ENCODE measurements around the gene RSF1.

RSF1 gene

DNA sequence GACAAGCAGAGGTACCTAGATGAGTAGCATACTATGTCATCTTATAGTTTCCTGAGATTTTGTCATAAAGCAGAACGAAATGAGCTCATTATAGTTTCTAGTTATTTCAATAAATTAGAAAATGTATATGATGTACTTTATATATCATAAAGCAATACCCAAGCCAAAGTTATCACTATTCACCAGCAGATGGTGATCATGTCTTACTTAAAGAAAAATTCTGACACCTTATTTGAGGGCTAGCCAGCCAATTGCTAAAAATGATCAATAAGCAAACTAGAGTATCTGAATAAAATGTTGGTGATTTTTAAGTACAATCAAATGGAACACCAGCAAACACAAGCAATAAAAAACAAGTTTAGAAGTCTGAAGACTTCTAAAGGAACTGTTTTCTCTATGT is 44.1 kb downstream of the RSF1 start:
- Histone ChIP-seq H3K36me3 (replicated peaks; ENCODE audit: low read depth, low read length) (no peaks in the 10 kb centered on the region), H4K20me1 (ENCODE audit: insufficient read depth, low read length) (peaks cover 75% of the 10 kb centered on the region), H3K27ac (ENCODE audit: low read length) (no peak overlapping the region), H3K79me2 (ENCODE audit: low read length) (peaks cover 63% of the 10 kb centered on the region), H3K9ac (ENCODE audit: low read length) (no peak overlapping the region), H3K4me3 (ENCODE audit: low read length) (no peak overlapping the region), H3K9me3 (ENCODE audit: insufficient read depth, low read length) (no peaks in the 10 kb centered on the region), H3K4me2 (ENCODE audit: low read length) (no peak overlapping the region), H3K4me1 (ENCODE audit: low read length) (no peaks in the 10 kb centered on the region), H3K27me3 (ENCODE audit: low read depth, low read length) (no peaks in the 10 kb centered on the region), H2AFZ (ENCODE audit: low read depth, low read length) (no peak overlapping the region)
- TF ChIP-seq, protein P1, sequence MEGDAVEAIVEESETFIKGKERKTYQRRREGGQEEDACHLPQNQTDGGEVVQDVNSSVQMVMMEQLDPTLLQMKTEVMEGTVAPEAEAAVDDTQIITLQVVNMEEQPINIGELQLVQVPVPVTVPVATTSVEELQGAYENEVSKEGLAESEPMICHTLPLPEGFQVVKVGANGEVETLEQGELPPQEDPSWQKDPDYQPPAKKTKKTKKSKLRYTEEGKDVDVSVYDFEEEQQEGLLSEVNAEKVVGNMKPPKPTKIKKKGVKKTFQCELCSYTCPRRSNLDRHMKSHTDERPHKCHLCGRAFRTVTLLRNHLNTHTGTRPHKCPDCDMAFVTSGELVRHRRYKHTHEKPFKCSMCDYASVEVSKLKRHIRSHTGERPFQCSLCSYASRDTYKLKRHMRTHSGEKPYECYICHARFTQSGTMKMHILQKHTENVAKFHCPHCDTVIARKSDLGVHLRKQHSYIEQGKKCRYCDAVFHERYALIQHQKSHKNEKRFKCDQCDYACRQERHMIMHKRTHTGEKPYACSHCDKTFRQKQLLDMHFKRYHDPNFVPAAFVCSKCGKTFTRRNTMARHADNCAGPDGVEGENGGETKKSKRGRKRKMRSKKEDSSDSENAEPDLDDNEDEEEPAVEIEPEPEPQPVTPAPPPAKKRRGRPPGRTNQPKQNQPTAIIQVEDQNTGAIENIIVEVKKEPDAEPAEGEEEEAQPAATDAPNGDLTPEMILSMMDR (IDR thresholded peaks at IDR 0.05; ENCODE audit: low read depth, low read length), result peak; percentile 62
- no peak for TF ChIP-seq EZH2phosphoT487 (IDR thresholded peaks at IDR 0.05; ENCODE audit: low read depth)

GRCh38 chr11:77775936-77776335 is 44.6 kb downstream of the RSF1 start:
- TF ChIP-seq, protein P1 (IDR thresholded peaks at IDR 0.05; ENCODE audit: low read depth, low read length), result no peak
- TF ChIP-seq EZH2phosphoT487 (IDR thresholded peaks at IDR 0.05; ENCODE audit: low read depth), result no peak
- Histone ChIP-seq H3K79me2 (ENCODE audit: low read length) (peaks cover 62% of the 10 kb centered on the region), H3K4me2 (ENCODE audit: low read length) (no peak overlapping the region), H3K36me3 (replicated peaks; ENCODE audit: low read depth, low read length) (no peaks in the 10 kb centered on the region), H3K4me3 (ENCODE audit: low read length) (no peak overlapping the region), H2AFZ (ENCODE audit: low read depth, low read length) (no peak overlapping the region), H3K9ac (ENCODE audit: low read length) (no peak overlapping the region), H4K20me1 (ENCODE audit: insufficient read depth, low read length) (peaks cover 75% of the 10 kb centered on the region), H3K27me3 (ENCODE audit: low read depth, low read length) (no peaks in the 10 kb centered on the region), H3K4me1 (ENCODE audit: low read length) (peaks cover 5% of the 10 kb centered on the region), H3K9me3 (ENCODE audit: insufficient read depth, low read length) (no peaks in the 10 kb centered on the region), H3K27ac (ENCODE audit: low read length) (no peak overlapping the region)

DNA sequence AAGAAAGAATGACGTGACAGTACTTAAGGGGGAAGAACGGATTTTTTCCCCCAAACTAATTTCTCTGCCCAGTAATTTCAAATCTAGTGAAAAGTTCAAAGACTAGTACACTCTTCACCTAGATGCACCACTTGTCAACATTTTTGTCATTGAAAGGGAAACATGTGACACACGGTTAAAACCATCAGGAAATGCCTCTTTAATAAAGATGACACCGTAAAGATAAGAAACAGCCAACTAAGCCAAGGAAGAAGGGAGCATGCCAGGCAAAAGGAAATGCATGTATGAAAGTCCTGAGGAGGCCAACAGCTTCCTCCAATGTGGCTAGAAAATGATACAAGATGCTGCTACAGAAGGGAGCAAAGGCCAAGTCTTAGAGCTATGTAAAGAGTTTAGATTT is 49.4 kb downstream of the RSF1 start:
- Histone ChIP-seq H3K4me3 (ENCODE audit: low read length) (no peak overlapping the region), H3K4me2 (ENCODE audit: low read length) (no peak overlapping the region), H3K4me1 (ENCODE audit: low read length) (peaks cover 11% of the 10 kb centered on the region), H2AFZ (ENCODE audit: low read depth, low read length) (no peak overlapping the region), H3K79me2 (ENCODE audit: low read length) (peaks cover 80% of the 10 kb centered on the region), H3K36me3 (replicated peaks; ENCODE audit: low read depth, low read length) (no peaks in the 10 kb centered on the region), H3K27me3 (ENCODE audit: low read depth, low read length) (no peaks in the 10 kb centered on the region), H3K9ac (ENCODE audit: low read length) (no peak overlapping the region), H3K27ac (ENCODE audit: low read length) (no peak overlapping the region), H3K9me3 (ENCODE audit: insufficient read depth, low read length) (no peaks in the 10 kb centered on the region), H4K20me1 (ENCODE audit: insufficient read depth, low read length) (peaks cover 76% of the 10 kb centered on the region)
- no peak for TF ChIP-seq EZH2phosphoT487 (IDR thresholded peaks at IDR 0.05; ENCODE audit: low read depth)
- TF ChIP-seq, protein P1 (IDR thresholded peaks at IDR 0.05; ENCODE audit: low read depth, low read length), result no peak

DNA sequence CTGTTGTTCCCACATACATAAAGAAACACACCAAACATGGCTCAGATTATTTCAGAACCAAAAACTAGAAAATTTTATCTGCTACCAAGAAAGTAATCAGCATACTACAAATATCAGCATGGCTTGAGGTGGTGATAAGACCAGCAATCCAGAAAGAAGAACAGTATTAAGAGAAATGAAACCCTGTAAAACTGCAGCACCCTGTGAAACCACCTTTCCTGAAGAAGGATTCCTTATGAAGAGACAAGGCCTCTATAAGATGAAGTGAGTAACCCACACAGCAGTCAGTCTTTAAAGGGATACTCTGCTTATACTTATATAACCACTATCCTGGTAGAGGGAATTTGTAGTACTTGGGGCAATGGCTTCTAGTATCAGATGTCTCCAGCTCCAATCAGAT is 49.9 kb downstream of the RSF1 start:
- Histone ChIP-seq H3K4me2 (ENCODE audit: low read length) (no peak overlapping the region), H3K27ac (ENCODE audit: low read length) (no peak overlapping the region), H3K4me1 (ENCODE audit: low read length) (peaks cover 11% of the 10 kb centered on the region), H3K79me2 (ENCODE audit: low read length) (peaks cover 77% of the 10 kb centered on the region), H3K4me3 (ENCODE audit: low read length) (no peak overlapping the region), H4K20me1 (ENCODE audit: insufficient read depth, low read length) (peaks cover 76% of the 10 kb centered on the region), H3K27me3 (ENCODE audit: low read depth, low read length) (no peaks in the 10 kb centered on the region), H3K9me3 (ENCODE audit: insufficient read depth, low read length) (no peaks in the 10 kb centered on the region), H2AFZ (ENCODE audit: low read depth, low read length) (no peak overlapping the region), H3K36me3 (replicated peaks; ENCODE audit: low read depth, low read length) (no peaks in the 10 kb centered on the region), H3K9ac (ENCODE audit: low read length) (no peak overlapping the region)
- TF ChIP-seq, protein P1 (IDR thresholded peaks at IDR 0.05; ENCODE audit: low read depth, low read length), result no peak
- TF ChIP-seq EZH2phosphoT487 (IDR thresholded peaks at IDR 0.05; ENCODE audit: low read depth), result no peak

Measured in OCI-LY3 (cell line).